C4-2B (cell line): ENCODE results near the gene TNNI3K.

Experiments used
- H3K27ac ChIP-seq: fragments of 450-650 bp; 2 replicates; pipeline ENCODE4 v1.5.1; 2017
- CTCF ChIP-seq: fragments of 450-650 bp; conservative IDR thresholded peaks from 2 replicates; pipeline ENCODE4 v1.5.1; 2017; ENCODE audit warnings: mild to moderate bottlenecking
- ZFX ChIP-seq: fragments of 450-650 bp; IDR thresholded peaks from 2 replicates; pipeline ENCODE4 v1.6.1; 2017

The TNNI3K gene

DNA sequence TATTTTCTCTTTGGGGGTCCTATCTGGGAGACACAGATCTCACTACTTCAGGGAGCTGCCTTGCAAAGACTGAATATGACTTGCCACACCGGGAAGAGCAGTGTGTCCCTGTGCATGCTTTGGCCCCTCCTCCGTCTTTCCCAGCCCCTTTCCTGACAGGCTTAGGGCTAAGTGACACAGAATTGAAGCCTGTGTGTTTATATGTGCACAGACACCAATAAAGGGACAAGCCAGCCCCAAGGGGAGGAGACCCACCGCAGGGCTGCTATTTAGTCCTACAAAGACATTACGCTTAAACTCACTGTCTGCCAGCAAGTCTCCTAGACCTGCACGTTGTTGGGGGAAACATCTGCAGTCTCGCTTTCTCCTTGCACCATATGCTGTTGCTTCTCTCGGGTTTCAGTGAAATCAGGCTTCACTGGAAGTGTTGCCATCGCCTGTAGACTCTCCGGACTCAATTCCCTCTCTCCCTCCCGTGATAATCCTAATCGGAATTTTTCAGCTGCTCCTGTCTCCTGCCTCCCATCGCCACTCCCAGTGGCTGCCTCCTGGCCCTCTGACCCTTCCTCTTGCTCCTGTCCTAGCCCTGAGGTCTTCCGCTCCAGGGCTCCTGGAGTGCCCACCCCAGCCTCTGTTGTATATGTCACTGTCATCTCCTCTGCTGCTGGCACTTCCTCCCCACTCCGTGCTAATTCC lies 335.8 kb downstream of the TNNI3K start:
- H3K27ac ChIP-seq, result no peak overlapping the region
- TF ChIP-seq CTCF, result no peak
- TF ChIP-seq ZFX, result no peak

DNA sequence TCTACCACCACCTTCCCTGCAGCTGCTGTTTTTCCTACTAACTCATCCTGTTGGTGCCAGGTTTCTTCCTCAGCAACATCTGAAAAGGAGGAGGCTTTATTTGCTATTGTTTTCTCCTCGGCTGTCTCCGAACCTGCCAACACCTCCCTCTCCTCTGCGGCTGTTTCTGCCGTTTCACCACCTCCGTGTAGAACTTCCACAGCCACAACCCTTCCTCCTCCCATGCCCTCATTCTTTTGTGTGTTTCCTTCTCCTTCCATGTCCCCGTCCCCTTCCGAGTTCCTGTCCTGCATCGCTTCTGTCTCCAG lies 336.3 kb downstream of the TNNI3K start:
- no peak overlapping the region for H3K27ac ChIP-seq
- TF ChIP-seq CTCF (no peak), ZFX (no peak)

DNA sequence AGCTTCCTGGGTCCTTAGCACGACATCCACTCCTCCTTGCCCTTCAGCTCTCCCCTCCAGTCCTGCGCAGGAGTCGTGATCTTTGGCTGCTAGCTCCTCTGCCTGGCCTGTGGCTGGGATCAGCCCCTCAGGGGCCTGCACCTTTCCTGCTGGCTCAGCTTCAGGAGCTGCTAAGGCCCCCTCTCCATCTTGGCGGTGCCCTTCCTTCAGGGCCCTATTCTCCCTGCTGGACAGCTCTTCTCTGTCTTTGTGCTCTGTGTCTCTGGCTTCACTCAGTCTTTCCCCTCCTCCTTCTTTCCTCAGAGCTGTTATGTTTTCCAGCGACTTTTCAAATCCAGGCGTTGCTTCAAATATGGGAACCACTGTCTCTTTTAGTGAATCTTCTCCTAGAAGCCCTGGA lies 336.7 kb downstream of the TNNI3K start:
- TF ChIP-seq ZFX (no peak), CTCF (no peak)
- no peak overlapping the region for H3K27ac ChIP-seq

DNA sequence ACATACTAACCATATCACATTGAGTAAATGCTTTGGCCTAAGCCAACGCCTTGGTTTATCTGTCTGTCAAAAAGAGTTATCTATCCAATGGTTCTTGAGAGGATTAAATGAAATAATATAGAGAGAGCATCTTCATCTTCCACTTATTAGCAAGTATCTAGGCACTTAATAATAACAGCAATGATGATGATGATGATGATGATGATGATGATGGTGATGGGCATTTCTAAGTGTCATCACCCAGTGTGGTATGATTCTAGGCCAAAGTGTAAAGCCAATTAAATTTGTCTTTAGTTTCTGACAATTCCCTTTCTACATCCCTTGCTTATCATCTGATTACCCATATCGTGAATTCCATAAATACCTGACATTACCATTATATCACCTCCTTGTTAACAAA lies 342.9 kb downstream of the TNNI3K start:
- H3K27ac ChIP-seq, result no peak overlapping the region
- TF ChIP-seq ZFX, result no peak
- no peak for TF ChIP-seq CTCF

DNA sequence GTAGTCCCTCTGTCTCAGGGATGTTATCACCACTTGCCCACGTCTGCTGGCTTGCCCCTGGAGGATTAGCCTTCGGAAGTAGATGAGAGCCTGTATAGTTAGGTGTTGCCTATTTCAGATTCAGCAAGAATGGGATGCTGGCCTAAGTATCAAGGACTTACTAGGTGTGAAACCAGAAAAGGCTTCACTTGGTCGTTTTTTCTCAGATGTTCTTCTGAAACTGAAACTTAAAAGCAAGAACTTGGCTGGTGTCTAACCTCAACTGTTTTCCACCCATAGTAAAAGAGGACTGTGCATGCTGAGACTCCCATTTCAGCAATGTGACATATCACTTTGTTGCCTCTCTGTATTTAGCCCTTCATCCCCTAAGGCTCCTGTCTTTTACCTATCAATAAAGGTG lies 344.2 kb downstream of the TNNI3K start:
- TF ChIP-seq ZFX, result no peak
- no peak for TF ChIP-seq CTCF

DNA sequence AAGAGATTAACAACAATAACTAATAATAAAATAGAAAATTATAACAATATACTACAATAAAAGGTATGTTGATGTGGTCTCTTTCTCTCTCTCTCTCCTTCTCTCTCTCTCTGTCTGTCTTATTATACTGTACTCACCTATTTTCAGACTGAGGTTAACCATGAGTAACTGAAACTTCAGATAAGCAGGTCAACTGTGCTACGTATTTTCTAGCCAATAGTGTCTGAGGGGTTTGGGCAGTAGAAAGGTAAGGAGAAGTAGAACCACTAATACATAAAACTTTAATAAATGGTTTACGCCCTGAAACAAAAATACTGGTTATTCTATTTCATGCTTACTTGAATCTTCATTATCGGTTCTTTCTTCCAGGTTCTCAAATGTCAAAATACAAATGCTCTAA lies 348.2 kb downstream of the TNNI3K start:
- TF ChIP-seq ZFX, result no peak
- no peak for TF ChIP-seq CTCF
- no peak overlapping the region for H3K27ac ChIP-seq

More for the DNA sequence above, 344.2 kb downstream of the TNNI3K start:
- no peak overlapping the region for H3K27ac ChIP-seq

GRCh38 chr1:74584185-74584584 lies 349.0 kb downstream of the TNNI3K start:
- no peak for TF ChIP-seq CTCF
- no peak for TF ChIP-seq ZFX
- H3K27ac ChIP-seq, result no peak overlapping the region
